LNCAP (cell line): Measurements from ENCODE around the gene UNC13D.

Experiments used
- TF ChIP-seq, protein P1 (sequence below): fragments of 450-650 bp; IDR thresholded peaks from 2 replicates; pipeline ENCODE4 v1.5.1; 2017; ENCODE audit warnings: mild to moderate bottlenecking

The UNC13D gene

GRCh38 chr17:75803883-75804282, 40.3 kb downstream of the UNC13D start:
- TF ChIP-seq, protein P1, sequence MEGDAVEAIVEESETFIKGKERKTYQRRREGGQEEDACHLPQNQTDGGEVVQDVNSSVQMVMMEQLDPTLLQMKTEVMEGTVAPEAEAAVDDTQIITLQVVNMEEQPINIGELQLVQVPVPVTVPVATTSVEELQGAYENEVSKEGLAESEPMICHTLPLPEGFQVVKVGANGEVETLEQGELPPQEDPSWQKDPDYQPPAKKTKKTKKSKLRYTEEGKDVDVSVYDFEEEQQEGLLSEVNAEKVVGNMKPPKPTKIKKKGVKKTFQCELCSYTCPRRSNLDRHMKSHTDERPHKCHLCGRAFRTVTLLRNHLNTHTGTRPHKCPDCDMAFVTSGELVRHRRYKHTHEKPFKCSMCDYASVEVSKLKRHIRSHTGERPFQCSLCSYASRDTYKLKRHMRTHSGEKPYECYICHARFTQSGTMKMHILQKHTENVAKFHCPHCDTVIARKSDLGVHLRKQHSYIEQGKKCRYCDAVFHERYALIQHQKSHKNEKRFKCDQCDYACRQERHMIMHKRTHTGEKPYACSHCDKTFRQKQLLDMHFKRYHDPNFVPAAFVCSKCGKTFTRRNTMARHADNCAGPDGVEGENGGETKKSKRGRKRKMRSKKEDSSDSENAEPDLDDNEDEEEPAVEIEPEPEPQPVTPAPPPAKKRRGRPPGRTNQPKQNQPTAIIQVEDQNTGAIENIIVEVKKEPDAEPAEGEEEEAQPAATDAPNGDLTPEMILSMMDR = no peak

GRCh38 chr17:75799402-75799801, 44.8 kb downstream of the UNC13D start:
- TF ChIP-seq, protein P1 = no peak

DNA sequence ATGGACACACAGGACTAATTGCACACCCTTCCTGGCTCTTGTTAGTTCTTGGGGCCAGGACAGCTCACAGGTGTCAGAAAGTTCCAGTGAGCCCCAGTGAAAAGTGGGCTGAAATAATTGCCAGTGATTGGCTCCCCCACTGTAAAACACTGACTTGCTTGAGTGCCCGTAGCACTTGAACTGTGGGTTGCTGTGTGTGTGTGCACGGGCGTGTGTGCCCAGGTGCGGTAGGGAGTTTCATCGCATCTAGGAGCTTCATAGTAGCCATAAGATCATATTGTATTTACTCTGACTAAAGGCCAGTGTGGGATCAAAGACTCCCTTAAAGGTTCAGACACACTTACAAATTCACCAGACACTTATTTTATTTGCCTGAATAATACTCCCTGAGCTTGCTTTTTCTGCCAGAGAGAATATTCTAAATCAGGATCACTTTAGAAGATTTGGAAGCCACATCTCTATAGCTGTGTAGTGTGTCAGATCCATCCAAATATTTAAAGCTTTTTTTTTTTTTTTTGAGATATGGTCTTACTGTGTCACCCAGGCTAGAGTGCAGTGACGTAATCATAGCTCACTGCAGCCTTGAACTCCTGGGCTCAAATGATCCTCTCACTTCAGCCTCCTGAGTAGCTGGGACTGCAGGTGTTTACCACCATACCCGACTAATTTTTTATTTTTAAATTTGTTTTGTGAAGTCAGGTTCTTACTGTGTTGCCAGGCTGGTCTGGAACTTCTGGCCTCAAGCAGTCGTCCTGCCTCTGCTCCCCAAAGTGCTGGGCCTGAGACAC, 48.2 kb downstream of the UNC13D start:
- TF ChIP-seq, protein P1 = no peak

- TF ChIP-seq, protein P1 = no peak
Measured at GRCh38 chr17:75793460-75793859, 50.7 kb downstream of the UNC13D start.

GRCh38 chr17:75791254-75791653, 53.0 kb downstream of the UNC13D start:
- TF ChIP-seq, protein P1 = no peak

DNA sequence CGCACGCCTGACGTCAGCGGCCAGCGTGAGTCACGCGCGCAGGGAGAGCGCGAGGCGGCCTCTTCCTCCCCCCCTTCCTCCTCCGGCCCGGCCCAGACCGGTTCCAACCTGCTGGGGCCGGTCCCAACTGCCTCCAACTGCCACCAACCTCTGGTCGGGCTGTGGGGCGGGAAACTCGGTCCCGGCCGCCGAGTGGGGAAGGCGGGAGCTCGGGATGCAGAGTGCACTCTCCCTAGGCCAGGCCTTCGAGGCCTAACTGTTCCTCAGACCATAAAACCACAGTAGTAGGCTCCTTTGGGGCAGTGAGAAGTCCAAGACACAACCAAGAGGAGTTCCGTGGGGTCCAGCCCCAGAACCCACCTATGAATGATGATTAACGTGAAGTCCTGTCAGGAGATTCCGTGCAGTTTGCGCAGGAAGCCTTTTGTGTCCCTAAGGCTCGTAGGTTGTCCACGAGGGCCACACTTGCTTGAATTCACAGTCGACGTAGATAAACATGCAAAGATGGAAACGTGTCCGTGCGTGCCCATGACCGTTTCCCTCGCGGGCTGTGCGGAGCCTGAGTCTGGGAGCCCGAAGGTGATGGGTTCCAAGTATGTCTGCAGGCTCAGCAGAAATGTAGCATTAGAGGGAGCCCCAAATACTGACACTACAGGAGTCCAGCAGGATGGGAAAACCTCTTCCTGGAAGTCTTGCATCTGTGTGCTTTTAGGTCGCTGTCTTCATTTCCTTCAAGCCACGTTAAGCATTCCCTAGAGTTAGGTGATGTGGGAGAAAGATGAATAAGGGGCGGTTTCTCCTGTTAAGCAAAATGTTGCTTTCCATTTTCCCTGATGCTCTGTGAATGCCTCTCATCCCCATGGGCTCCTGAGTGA, 59.0 kb downstream of the UNC13D start:
- TF ChIP-seq, protein P1 = no peak

GRCh38 chr17:75784473-75785015, 59.7 kb downstream of the UNC13D start, which contains the start of gene UNK:
TSS of gene UNK (plus strand) at chr17:75784806. CDS start at chr17:75784881, 75 bp downstream.
- TF ChIP-seq, protein P1 = no peak
